HL-60/S4 treated with phorbol 12-myristate 13-acetate at 8.2 ng/mL for 4 days and 3 days (cell line): ENCODE measurements around the gene CCDC51.
"Not testable (repeated sequence)": the region's sequence is repeated elsewhere in the genome, so short reads cannot be mapped to it uniquely, and the experiment has no call there.

Experiments
- in situ Hi-C: fragments of 300-500 bp; cut with MboI; formaldehyde crosslinking; loops from 2 replicates; pipeline ENCODE4 v1.15.0; 2022; ENCODE audit warnings: low sequenced_read_pairs

Gene CCDC51

GRCh38 chr3:48410205-48411040 lies 29.5 kb downstream of the CCDC51 start:
- in situ Hi-C loops, result no loop called here

GRCh38 chr3:48409291-48410201 lies 30.4 kb downstream of the CCDC51 start:
- in situ Hi-C loops, result no loop called here

GRCh38 chr3:48408823-48409281 lies 31.1 kb downstream of the CCDC51 start:
- in situ Hi-C loops, result no loop called here

GRCh38 chr3:48407542-48408099 lies 32.3 kb downstream of the CCDC51 start:
- in situ Hi-C loops, result no loop called here

GRCh38 chr3:48406443-48407431 lies 33.2 kb downstream of the CCDC51 start:
- in situ Hi-C loops, result no loop called here

GRCh38 chr3:48405971-48406370 lies 33.9 kb downstream of the CCDC51 start:
- in situ Hi-C loops, result no loop called here

GRCh38 chr3:48405343-48405881 lies 34.5 kb downstream of the CCDC51 start:
- in situ Hi-C loops, result no loop called here

- in situ Hi-C loops, result no loop called here
Observed at GRCh38 chr3:48404440-48405342, 35.2 kb downstream of the CCDC51 start.

- in situ Hi-C loops, result no loop called here
Observed at GRCh38 chr3:48403533-48404439, 36.1 kb downstream of the CCDC51 start.

GRCh38 chr3:48402907-48403306 lies 37.0 kb downstream of the CCDC51 start:
- in situ Hi-C loops, result no loop called here

- in situ Hi-C loops, result no loop called here
Observed at GRCh38 chr3:48402281-48402732, 37.6 kb downstream of the CCDC51 start.

- in situ Hi-C loops, result not testable (repeated sequence)
Observed at GRCh38 chr3:48401434-48401901, 38.5 kb downstream of the CCDC51 start.

- in situ Hi-C loops, result no loop called here
Observed at GRCh38 chr3:48400824-48401433, 39.0 kb downstream of the CCDC51 start.

GRCh38 chr3:48399387-48400172 lies 40.3 kb downstream of the CCDC51 start:
- in situ Hi-C loops, result no loop called here

GRCh38 chr3:48398701-48399386 lies 41.1 kb downstream of the CCDC51 start:
- in situ Hi-C loops, result no loop called here
